Left renal cortex interstitium (tissue), 4 donors: ENCODE results near the gene CKLF. TPM values are rescaled to one million over a fixed set of nuclear protein-coding genes. Genes with fewer than 3 reads are reported as not detected.
"Not testable (repeated sequence)": the region's sequence is repeated elsewhere in the genome, so short reads cannot be mapped to it uniquely, and the experiment has no call there.

Source experiments
- DNase-seq, 4 donors: peaks; one replicate each; pipeline ENCODE4 v3.0.0-alpha.2; 2013; ENCODE audit warnings: low read depth in 4 of 4, low spot score in 2 of 4, missing footprints in 1 of 4
- polyA plus RNA-seq, 4 donors: library from polyadenylated mRNA; unstranded; fragments of 120-200 nt; gene quantifications; one replicate each; pipeline ENCODE4 v1.2.1, GENCODE V29; 2013; ENCODE audit not compliant: insufficient read length in 4 of 4

CKLF gene
- polyA plus RNA-seq, 4 donors: 35.2 to 41.7 (median 38.4) TPM

- no peak for DNase-seq
These were observed 11.4 kb downstream of the CKLF start for GRCh38 chr16:66563574-66564334.

- DNase-seq: no peak
These were observed 13.9 kb downstream of the CKLF start, which contains the start of gene CMTM1 for GRCh38 chr16:66566051-66566901. TSS of gene CMTM1 (plus strand) at chr16:66566439. CDS start at chr16:66566514, 75 bp downstream.

- not testable (repeated sequence) for DNase-seq
These were observed 14.9 kb downstream of the CKLF start for GRCh38 chr16:66567270-66567669.

GRCh38 chr16:66568355-66568754, 16.0 kb downstream of the CKLF start:
- DNase-seq: no peak

- DNase-seq: no peak
These were observed 16.8 kb downstream of the CKLF start for GRCh38 chr16:66569131-66569530.

- no peak for DNase-seq
These were observed 17.5 kb downstream of the CKLF start for GRCh38 chr16:66569827-66570405.

GRCh38 chr16:66572356-66572755, 20.0 kb downstream of the CKLF start:
- DNase-seq: no peak

GRCh38 chr16:66574081-66574480, 21.7 kb downstream of the CKLF start:
- no peak for DNase-seq

- no peak for DNase-seq
These were observed 22.2 kb downstream of the CKLF start for GRCh38 chr16:66574531-66574930.

GRCh38 chr16:66575060-66575459, 22.7 kb downstream of the CKLF start:
- no peak for DNase-seq

GRCh38 chr16:66576296-66576695, 23.9 kb downstream of the CKLF start:
- DNase-seq: no peak

GRCh38 chr16:66578651-66579531, 26.5 kb downstream of the CKLF start, which contains the start of gene CMTM2:
TSS of gene CMTM2 (plus strand) at chr16:66579463. CDS start at chr16:66579608, 145 bp downstream.
- peak in 2 of 4 donors; percentile 8 to 22 for DNase-seq

GRCh38 chr16:66580605-66581209, 28.3 kb downstream of the CKLF start:
- DNase-seq: peak in 1 of 4 donors; percentile 16

- no peak for DNase-seq
These were observed 29.0 kb downstream of the CKLF start for GRCh38 chr16:66581246-66581952.

- no peak for DNase-seq
These were observed 33.3 kb downstream of the CKLF start for GRCh38 chr16:66585481-66586239.

GRCh38 chr16:66587881-66588600, 35.7 kb downstream of the CKLF start:
- DNase-seq: no peak

- DNase-seq: no peak
These were observed 36.8 kb downstream of the CKLF start for GRCh38 chr16:66588981-66589713.
